Keratinocyte (primary cell): ENCODE data around the gene C15orf40. TPM values are rescaled to one million over a fixed set of nuclear protein-coding genes. Genes with fewer than 3 reads are reported as not detected.

Experiments used
- DNase-seq: peaks from one replicate; pipeline ENCODE4 v3.0.0-alpha.2; 2011; ENCODE audit warnings: low read depth, missing footprints, low spot score
- FAIRE-seq: peaks from 2 replicates; lab custom pipeline; 2011; peaks lifted over from hg19 to GRCh38; lab: Jason Lieb, UNC
- H2AFZ ChIP-seq: 2 replicates; pipeline ENCODE4 v1.6.0; 2012; ENCODE audit warnings: low read length, control low read depth, inconsistent platforms; ENCODE audit not compliant: control insufficient read depth
- H3K27ac ChIP-seq: 2 replicates; pipeline ENCODE4 v1.5.1; 2011; ENCODE audit warnings: low read length; ENCODE audit not compliant: control insufficient read depth, insufficient read depth
- H3K27me3 ChIP-seq: 3 replicates; pipeline ENCODE4 v1.6.0; 2011; ENCODE audit warnings: low read length; ENCODE audit not compliant: control insufficient read depth, insufficient read depth; ENCODE audit errors: extremely low read depth
- H3K36me3 ChIP-seq, 2 experiments: 2 replicates in 1 of 2; 3 replicates in 1 of 2; pipeline ENCODE4 v1.5.1; 2011; ENCODE audit warnings: low read length in 2 of 2, mild to moderate bottlenecking in 1 of 2; ENCODE audit not compliant: control insufficient read depth in 2 of 2, insufficient read depth in 2 of 2; ENCODE audit errors: extremely low read depth in 1 of 2
- H3K4me1 ChIP-seq: 3 replicates; pipeline ENCODE4 v1.5.1; 2011; ENCODE audit warnings: low read length; ENCODE audit not compliant: control insufficient read depth, insufficient read depth; ENCODE audit errors: extremely low read depth
- H3K4me2 ChIP-seq: 3 replicates; pipeline ENCODE4 v1.6.0; 2011; ENCODE audit warnings: low read depth, low read length; ENCODE audit not compliant: control insufficient read depth, insufficient read depth; ENCODE audit errors: extremely low read depth
- H3K4me3 ChIP-seq, 3 experiments: fragments of 200-600 bp in 1 of 3; sonication (generic) in 1 of 3; 2 replicates in 2 of 3; 3 replicates in 1 of 3; pipeline ENCODE4 v1.5.1; 2011 to 2016; ENCODE audit warnings: low read length in 3 of 3, mild to moderate bottlenecking in 3 of 3, control low read depth in 2 of 3, inconsistent platforms in 1 of 3, low read depth in 1 of 3, mixed read lengths in 1 of 3, mixed run types in 1 of 3, moderate library complexity in 1 of 3; ENCODE audit not compliant: control insufficient read depth in 2 of 3, insufficient read depth in 2 of 3; ENCODE audit errors: extremely low read depth in 1 of 3
- H3K79me2 ChIP-seq: 2 replicates; pipeline ENCODE4 v1.6.0; 2012; ENCODE audit warnings: low read length; ENCODE audit not compliant: control insufficient read depth, insufficient read depth
- H3K9ac ChIP-seq: 3 replicates; pipeline ENCODE4 v1.6.0; 2011; ENCODE audit warnings: low read length; ENCODE audit not compliant: control insufficient read depth, insufficient read depth; ENCODE audit errors: extremely low read depth
- H3K9me1 ChIP-seq: 3 replicates; pipeline ENCODE4 v1.6.0; 2011; ENCODE audit warnings: low read length; ENCODE audit not compliant: control insufficient read depth, insufficient read depth; ENCODE audit errors: extremely low read depth
- H3K9me3 ChIP-seq: 2 replicates; pipeline ENCODE4 v1.5.1; 2012; ENCODE audit warnings: low read depth, low read length; ENCODE audit not compliant: control insufficient read depth
- H4K20me1 ChIP-seq: 3 replicates; pipeline ENCODE4 v1.6.0; 2011; ENCODE audit warnings: low read length; ENCODE audit not compliant: control insufficient read depth, insufficient read depth; ENCODE audit errors: extremely low read depth
- CTCF ChIP-seq, 3 experiments: IDR thresholded peaks in 1 of 3; conservative IDR thresholded peaks in 1 of 3; optimal IDR thresholded peaks in 1 of 3; 2 replicates in 2 of 3; 3 replicates in 1 of 3; pipeline versions ENCODE3 to v1.5.1; 2011; ENCODE audit warnings: low read length in 3 of 3, mild to moderate bottlenecking in 3 of 3, moderate library complexity in 2 of 3, control low read depth in 1 of 3, inconsistent platforms in 1 of 3; ENCODE audit not compliant: insufficient read depth in 2 of 3; ENCODE audit errors: extremely low read depth in 1 of 3
- EZH2 ChIP-seq: IDR thresholded peaks from one replicate; pipeline ENCODE4 v1.6.1; 2012; ENCODE audit warnings: inconsistent platforms, mild to moderate bottlenecking, low read length, moderate library complexity
- dilution Hi-C: fragments of 300-500 bp; cut with MboI; formaldehyde crosslinking; loops from one replicate; pipeline ENCODE4 v1.7.0; 2020; ENCODE audit warnings: low sequenced_read_pairs; ENCODE audit not compliant: extremely low pct_ligation_motif_present
- polyA plus RNA-seq, 5 experiments: library from polyadenylated mRNA; depleted of rRNA in 3 of 5; stranded (reverse) in 3 of 5; stranded (forward) in 1 of 5; unstranded in 1 of 5; fragments of >200 nt; gene quantifications; 1 replicate in 1 of 5; 2 replicates in 3 of 5; 3 replicates in 1 of 5; pipeline versions ENCODE4 v1.2.1 to v1.2.3, GENCODE V29; 2011 to 2012; ENCODE audit warnings: missing spikeins in 2 of 5, low read depth in 1 of 5, low replicate concordance in 1 of 5

Gene C15orf40
- polyA plus RNA-seq, 1 donor (not counting 4 experiments of a cell fraction or from before 2014, with no cell fraction given) = 26.6 TPM

DNA sequence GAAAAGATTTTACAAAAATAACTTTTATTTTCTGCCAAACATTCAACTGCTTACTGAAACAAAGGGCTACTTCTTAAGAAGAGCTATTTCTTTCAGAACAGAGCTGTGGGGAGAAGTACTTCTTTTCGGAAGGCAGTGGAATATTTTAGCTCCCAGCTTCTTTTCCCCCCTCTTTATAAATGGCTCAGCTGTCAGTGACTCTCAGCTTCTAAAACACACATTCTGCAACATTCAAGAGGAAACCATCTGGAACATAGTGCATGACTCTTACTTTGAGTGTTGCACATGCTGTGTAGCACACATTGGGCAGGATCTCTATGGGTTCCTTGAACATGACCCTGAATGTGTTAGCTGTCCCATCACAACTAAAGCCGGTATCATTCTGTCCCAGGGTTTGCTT, 7.0 kb upstream of the C15orf40 start:
- Histone ChIP-seq H3K27ac (no peak overlapping the region), H3K79me2 (no peaks in the 10 kb centered on the region), H3K9ac (no peak overlapping the region), H3K4me1 (no peaks in the 10 kb centered on the region), H3K9me3 (no peaks in the 10 kb centered on the region), H3K9me1 (no peaks in the 10 kb centered on the region), H3K27me3 (no peaks in the 10 kb centered on the region), H2AFZ (no peak overlapping the region), H3K36me3 (peaks cover 5 to 9% of the 10 kb centered on the region in 2 experiments), H4K20me1 (no peaks in the 10 kb centered on the region), H3K4me3 (no peak overlapping the region), H3K4me2 (no peak overlapping the region)
- DNase-seq (no peak), FAIRE-seq (no peak)
- no peak for TF ChIP-seq EZH2
- TF ChIP-seq CTCF (optimal IDR thresholded peaks at IDR 0.05 in 1 of 3, IDR thresholded peaks at IDR 0.05 in 1 of 3, conservative IDR thresholded peaks at IDR 0.05 in 1 of 3; ENCODE audit: extremely low read depth in 1 of 3, insufficient read depth in 2 of 3, low read length in 3 of 3) = no peak
- dilution Hi-C loops = no loop called here

DNA sequence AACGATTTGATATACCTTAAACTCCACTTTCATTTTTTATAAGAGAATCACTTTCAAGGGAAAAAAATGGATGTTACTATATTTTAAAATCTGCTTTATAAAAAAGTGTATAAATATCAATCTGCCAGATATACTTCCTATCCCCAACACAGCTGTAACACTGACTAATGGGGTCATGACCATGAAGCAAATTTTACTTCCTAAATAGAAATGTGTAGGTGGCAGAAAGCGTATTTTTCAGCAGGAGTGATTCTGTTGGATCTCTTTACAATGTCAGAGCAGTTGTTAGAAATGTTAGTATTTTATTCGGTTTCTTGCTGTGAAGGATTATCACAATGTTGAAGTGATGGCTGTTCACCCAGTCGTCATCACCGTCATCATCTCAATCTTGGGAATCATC, 5.5 kb upstream of the C15orf40 start:
- Histone ChIP-seq H3K4me2 (no peak overlapping the region), H2AFZ (no peak overlapping the region), H3K27me3 (no peaks in the 10 kb centered on the region), H3K79me2 (no peaks in the 10 kb centered on the region), H3K4me3 (no peak overlapping the region), H3K36me3 (peaks cover 5 to 9% of the 10 kb centered on the region in 2 experiments), H3K27ac (no peak overlapping the region), H3K9ac (no peak overlapping the region), H4K20me1 (no peaks in the 10 kb centered on the region), H3K9me3 (no peaks in the 10 kb centered on the region), H3K9me1 (no peaks in the 10 kb centered on the region), H3K4me1 (peaks cover 3% of the 10 kb centered on the region)
- dilution Hi-C loops = no loop called here
- FAIRE-seq = no peak
- DNase-seq = no peak
- TF ChIP-seq CTCF (optimal IDR thresholded peaks at IDR 0.05 in 1 of 3, IDR thresholded peaks at IDR 0.05 in 1 of 3, conservative IDR thresholded peaks at IDR 0.05 in 1 of 3; ENCODE audit: extremely low read depth in 1 of 3, insufficient read depth in 2 of 3, low read length in 3 of 3) (no peak), EZH2 (no peak)
